HG03039 (cell line): Measurements from ENCODE around the gene TIMM9.
"Not testable (repeated sequence)": the region's sequence is repeated elsewhere in the genome, so short reads cannot be mapped to it uniquely, and the experiment has no call there.

Source experiments
- ATAC-seq: cut with Tn5 transposase; IDR thresholded peaks from one replicate; pipeline ENCODE4 v1.9.1; 2021; ENCODE audit warnings: mild to moderate bottlenecking, moderate library complexity; ENCODE audit not compliant: unreplicated experiment

The TIMM9 gene

DNA sequence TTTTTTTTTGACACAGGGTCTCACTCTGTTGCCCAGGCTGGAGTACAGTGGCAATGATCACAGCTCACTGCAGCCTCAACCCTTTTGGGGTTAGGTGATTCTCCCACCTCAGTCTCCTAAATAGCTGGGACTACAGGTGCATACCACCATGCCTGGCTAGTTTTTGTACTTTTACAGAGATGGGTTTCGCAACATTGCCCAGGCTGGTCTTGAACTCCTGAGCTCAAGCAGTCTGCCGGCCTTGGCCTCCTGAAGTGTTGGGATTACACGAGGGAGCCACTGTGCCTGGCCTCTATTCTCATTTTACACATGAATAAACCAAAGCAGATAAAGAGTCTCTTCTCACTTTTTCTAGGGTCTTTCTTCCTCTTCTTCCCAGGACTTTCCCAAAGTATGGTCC is 28.4 kb downstream of the TIMM9 start:
- ATAC-seq = no peak

DNA sequence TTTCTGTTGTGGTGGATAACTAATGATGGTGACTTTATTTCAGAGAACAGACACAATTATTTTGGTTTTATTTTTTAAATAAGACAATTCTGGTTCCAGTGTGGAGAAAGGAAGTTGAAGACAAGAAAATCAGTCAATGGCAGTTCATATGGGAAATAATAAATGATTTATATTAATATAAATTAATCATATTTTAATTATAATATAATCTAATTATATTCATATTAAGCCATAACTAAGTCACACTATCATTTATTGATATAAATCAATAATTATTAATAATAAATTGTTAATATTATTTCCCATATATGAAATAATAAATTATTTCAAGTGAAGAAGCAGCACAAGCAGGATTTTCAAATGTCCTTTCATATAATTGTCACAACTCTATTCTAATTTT is 28.8 kb downstream of the TIMM9 start:
- ATAC-seq = no peak

DNA sequence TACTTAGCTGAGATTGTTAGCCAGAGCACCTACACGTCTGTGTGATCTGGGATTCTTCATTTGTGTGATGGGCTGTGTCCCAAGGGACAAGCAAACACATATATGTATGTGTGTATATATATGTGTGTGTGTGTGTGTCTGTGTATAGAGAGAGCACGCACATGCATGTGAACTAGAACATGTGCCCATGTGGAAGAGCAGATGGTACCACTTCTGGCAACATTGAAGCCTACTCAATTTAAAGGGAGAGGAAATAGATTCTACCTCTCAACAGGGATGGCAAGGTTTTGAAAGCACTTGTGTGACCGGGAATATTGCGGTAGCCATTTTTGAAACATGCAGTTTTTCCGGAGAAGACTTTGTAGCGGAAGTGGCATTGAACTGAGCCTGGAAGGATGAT is 30.2 kb downstream of the TIMM9 start:
- no peak for ATAC-seq

DNA sequence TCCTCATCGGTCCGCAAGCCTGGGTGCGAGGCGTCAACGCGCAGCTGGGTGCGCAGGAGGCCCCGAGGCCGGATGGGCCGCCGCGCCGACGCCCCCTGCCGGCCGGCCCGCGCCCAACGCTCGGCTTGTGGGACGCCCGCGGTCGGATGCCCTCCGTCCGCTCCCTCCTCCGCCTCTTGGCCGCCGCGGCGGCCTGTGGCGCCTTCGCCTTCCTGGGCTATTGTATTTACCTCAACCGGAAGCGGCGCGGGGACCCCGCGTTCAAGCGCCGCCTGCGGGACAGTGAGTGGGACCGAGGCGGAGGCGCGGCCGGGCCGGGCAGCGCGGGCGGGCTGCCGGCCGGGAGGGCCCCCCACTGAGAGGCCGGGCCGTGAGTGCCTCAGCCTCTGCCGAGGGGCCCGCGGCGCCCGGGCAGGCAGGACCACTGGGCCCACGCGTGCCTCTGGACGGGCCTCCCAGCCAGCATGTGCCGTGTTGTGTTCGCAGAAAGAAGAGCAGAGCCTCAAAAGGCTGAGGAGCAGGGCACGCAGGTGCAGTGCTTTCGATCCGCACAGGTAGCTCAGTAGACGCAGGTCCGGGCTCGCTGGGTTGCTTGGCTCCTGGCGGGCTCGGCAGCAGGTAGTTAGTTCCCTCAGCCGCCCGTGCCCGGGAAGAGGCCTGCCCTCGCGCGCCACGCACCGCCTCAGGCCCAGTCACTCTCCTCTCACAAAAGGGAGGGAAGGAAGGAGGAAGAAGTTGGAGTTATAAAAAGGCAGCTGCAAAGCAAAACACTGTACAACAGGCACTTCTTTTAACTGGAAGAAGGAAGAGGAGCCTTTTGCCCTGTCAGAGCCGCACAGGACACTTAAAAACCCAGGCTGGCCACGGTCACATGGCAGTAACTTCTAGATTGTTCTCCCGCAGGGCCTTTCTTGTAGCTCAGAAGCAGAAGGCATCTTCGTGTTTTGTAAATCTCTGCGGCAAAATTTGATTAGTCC is 31.2 kb downstream of the TIMM9 start, which contains the start of gene TOMM20L:
TOMM20L (plus strand) TSS at position 119 of the 977 bp plus-strand sequence; CDS start at position 147, 28 bp downstream.
- ATAC-seq = peak; percentile 92

DNA sequence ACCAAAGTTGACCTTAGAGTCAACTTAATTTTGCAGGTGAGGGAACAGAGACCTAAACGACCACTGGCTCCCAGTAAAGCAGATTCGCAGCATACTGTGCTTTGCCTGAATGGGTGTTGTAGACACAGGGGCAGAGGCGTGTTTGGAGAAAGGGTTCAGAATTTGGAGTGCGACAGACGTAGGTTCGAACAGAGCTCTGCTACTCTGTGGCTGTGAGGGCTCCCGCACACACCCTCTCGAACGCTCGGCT is 31.8 kb downstream of the TIMM9 start:
- ATAC-seq = no peak

DNA sequence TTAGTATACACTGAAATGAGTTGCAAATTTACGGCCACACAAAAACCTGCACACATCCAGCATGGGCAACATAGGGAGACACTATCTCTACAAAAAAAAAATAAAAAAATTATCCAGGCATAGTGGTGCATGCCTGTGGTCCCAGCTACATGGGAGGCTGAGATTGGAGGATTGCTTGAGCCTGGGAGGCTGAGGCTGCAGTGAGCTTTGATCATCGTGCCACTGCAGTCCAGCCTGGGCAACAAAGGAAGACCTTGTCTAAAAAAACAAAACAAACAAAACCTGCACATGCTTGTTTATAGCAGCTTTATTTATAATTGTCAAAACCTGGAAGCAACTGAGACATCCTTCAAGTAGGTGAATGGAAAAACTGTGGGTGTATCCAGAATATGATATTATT is 36.5 kb downstream of the TIMM9 start:
- no peak for ATAC-seq

DNA sequence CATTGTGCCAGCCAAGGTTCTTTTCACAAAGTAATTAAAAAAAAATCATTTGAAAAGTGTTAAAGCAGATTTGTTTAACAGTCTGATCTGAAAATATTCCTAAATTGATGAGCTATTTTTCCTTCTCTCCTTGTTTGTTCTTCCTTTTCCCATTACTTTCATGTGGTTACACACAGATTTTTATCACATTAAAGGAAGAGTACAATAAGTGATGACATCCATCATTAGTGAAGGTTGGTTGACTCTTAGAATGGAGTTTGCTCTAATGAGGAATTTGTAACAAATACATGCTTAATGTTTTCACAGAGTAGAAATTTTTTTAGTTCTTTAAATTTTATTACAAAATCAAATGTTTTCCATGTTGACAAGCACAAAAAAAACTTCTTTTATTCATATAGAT is 50.5 kb downstream of the TIMM9 start:
- ATAC-seq = no peak

DNA sequence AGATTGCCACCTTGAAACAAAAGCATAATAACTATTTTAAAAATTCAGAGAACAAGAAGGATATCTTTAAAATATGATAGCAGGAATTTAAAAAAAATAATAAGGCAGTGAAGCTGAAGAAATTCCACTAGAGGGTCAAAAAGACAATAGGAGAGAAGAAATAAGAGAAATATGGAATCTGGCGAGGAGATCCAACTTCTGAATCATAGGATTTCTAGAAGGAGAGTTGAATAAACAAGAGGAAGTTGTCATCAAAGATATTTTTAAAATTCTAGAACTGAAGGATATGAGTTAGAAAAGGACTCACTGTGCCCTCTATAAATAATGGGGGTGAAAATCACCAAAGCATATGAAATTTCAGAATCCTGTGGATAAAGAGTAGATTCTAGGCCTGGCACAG is 58.4 kb downstream of the TIMM9 start:
- no peak for ATAC-seq

DNA sequence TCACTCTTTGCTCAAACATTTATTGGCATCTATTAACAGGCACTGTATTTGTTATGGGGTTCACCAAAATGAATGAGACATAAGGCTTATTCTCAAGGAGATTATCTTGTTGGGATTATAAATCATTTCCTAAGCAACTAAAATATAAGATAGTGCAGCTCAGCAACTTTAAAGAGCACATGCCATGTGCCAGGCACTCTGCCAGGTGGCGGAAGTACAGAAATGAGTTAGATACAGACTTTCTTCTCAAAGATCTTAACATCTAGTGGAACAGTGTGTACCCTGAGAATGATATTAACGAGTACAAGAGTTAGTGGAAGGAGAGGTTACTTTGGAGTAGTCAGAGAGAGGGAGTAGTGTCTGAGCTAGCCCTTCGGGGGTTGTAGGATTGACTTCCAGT is 60.0 kb downstream of the TIMM9 start:
- ATAC-seq = no peak

DNA sequence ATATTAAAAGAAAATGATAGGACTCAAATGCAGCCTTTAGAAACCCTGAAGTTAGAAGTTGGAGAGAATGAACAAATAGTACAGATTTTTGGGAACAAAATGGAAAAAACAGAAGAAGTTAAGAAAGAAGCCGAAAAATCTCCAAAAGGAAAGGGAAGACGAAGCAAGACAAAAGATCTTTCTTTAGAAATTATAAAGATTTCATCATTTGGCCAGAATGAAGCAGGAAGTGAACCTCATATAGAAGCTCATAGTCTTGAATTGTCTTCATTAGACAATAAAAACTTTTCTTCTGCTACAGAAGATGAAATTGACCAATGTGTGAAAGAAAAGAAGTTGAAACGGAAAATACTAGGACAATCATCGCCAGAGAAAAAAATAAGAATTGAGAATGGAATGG is 63.0 kb downstream of the TIMM9 start:
- no peak for ATAC-seq

DNA sequence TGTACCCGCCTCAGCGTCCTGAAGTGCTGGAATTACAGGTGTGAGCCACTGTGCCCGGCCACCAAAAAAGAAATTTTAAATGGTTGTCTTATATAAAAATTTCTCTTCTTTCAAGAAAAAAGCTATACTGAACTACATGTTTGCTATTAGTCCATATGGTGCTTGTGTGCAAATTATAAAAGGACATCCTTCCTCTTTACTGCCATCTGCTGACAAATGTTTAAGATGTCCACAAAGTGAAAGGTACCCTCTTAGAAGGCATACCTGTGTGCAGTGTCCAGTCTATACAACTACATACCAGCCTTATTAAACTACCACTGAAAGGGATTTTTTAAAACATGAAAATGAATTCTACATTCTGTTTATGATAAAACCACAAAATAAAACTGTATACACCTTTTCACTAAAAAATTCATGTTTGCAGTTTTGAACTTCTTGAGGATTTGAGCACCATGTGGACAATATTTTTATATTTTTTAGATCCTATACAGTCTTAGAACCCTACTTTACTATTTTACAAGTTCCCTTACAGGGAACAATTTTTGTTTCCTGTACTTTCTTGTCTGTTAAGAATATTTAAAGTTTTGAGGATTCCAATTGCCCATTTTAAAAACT is 64.4 kb downstream of the TIMM9 start:
- no peak for ATAC-seq

DNA sequence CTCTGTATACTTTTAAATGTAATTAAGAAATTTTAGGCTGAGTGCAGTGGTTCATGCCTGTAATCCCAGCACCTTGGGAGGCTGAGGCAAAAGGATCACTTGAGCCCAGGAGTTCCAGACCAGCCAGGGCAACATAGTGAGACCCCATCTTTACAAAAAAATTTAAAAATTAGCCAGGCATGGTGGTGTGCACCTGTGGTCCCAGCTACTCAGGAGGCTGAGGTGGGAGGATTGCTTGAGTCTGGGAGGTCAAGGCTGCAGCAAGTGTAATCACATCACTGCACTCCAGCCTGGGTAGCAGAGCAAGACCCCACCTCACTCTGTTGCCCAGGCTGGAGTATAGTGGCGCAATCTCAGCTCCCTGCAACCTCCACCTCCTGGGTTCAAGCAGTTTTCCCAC is 65.1 kb downstream of the TIMM9 start:
- ATAC-seq = not testable (repeated sequence)
